Ishikawa (cell line): ENCODE data around the gene AAGAB.

Experiments
- CEBPB ChIP-seq: IDR thresholded peaks from 2 replicates; pipeline ENCODE4 v1.6.1; 2012
- CREB1 ChIP-seq: IDR thresholded peaks from 2 replicates; pipeline ENCODE4 v1.6.1; 2012; ENCODE audit warnings: low read depth
- EGR1 ChIP-seq: IDR thresholded peaks from 2 replicates; pipeline ENCODE4 v1.6.1; 2012
- EP300 ChIP-seq: IDR thresholded peaks from 2 replicates; pipeline ENCODE4 v1.6.1; 2012; ENCODE audit warnings: borderline replicate concordance
- FOXM1 ChIP-seq: IDR thresholded peaks from 2 replicates; pipeline ENCODE4 v1.6.1; 2012; ENCODE audit warnings: low read depth, borderline replicate concordance
- MAX ChIP-seq: IDR thresholded peaks from 2 replicates; pipeline ENCODE4 v1.6.1; 2012
- NFIC ChIP-seq: IDR thresholded peaks from 2 replicates; pipeline ENCODE4 v1.6.1; 2012
- RAD21 ChIP-seq: IDR thresholded peaks from 2 replicates; pipeline ENCODE4 v1.6.1; 2012; ENCODE audit warnings: low read depth
- REST ChIP-seq: IDR thresholded peaks from 2 replicates; pipeline ENCODE4 v1.6.1; 2012; ENCODE audit warnings: low read depth, mild to moderate bottlenecking
- TAF1 ChIP-seq: IDR thresholded peaks from 2 replicates; pipeline ENCODE4 v1.6.1; 2012; ENCODE audit warnings: low read depth, mild to moderate bottlenecking
- TCF12 ChIP-seq: IDR thresholded peaks from 2 replicates; pipeline ENCODE4 v1.6.1; 2012; ENCODE audit warnings: low read depth
- TEAD4 ChIP-seq: IDR thresholded peaks from 2 replicates; pipeline ENCODE4 v1.6.1; 2012
- USF1 ChIP-seq: IDR thresholded peaks from 2 replicates; pipeline ENCODE4 v1.6.1; 2012
- YY1 ChIP-seq: IDR thresholded peaks from 2 replicates; pipeline ENCODE4 v1.6.1; 2012; ENCODE audit warnings: low read depth
- ZBTB7A ChIP-seq: IDR thresholded peaks from 2 replicates; pipeline ENCODE4 v1.6.1; 2012; ENCODE audit warnings: low read depth

AAGAB gene

GRCh38 chr15:67259379-67259778, 4.9 kb upstream of the AAGAB start:
- TF ChIP-seq MAX (no peak), REST (no peak), FOXM1 (no peak), USF1 (no peak), TCF12 (no peak), EP300 (no peak), EGR1 (no peak), RAD21 (no peak), CEBPB (no peak), ZBTB7A (no peak), TEAD4 (no peak), TAF1 (no peak)

- TF ChIP-seq TCF12 (no peak), RAD21 (no peak), TEAD4 (no peak), EGR1 (no peak), EP300 (no peak), FOXM1 (no peak), ZBTB7A (no peak), CEBPB (no peak), USF1 (no peak), REST (no peak), CREB1 (no peak)
Observed at GRCh38 chr15:67256051-67256450, 1.6 kb upstream of the AAGAB start.

- TF ChIP-seq TCF12 (no peak), NFIC (peak; percentile 23; the same call in 1 of the 2 replicates), REST (no peak)
Observed at GRCh38 chr15:67253549-67254237, 768 bp downstream of the AAGAB start.

GRCh38 chr15:67253101-67253500, 1.4 kb downstream of the AAGAB start:
- TF ChIP-seq TCF12 (no peak), FOXM1 (no peak), CREB1 (no peak), EGR1 (no peak), USF1 (no peak), TAF1 (no peak), RAD21 (no peak), TEAD4 (no peak), NFIC (no peak), ZBTB7A (no peak), YY1 (no peak), EP300 (no peak), CEBPB (no peak), REST (no peak), MAX (no peak)
